HG03045 (cell line): ENCODE data around the gene ST14.
"Not testable (repeated sequence)": the region's sequence is repeated elsewhere in the genome, so short reads cannot be mapped to it uniquely, and the experiment has no call there.

Experiments used
- ATAC-seq: cut with Tn5 transposase; IDR thresholded peaks from one replicate; pipeline ENCODE4 v1.9.1; 2021; ENCODE audit warnings: mild to moderate bottlenecking, moderate library complexity; ENCODE audit not compliant: unreplicated experiment

The ST14 gene

DNA sequence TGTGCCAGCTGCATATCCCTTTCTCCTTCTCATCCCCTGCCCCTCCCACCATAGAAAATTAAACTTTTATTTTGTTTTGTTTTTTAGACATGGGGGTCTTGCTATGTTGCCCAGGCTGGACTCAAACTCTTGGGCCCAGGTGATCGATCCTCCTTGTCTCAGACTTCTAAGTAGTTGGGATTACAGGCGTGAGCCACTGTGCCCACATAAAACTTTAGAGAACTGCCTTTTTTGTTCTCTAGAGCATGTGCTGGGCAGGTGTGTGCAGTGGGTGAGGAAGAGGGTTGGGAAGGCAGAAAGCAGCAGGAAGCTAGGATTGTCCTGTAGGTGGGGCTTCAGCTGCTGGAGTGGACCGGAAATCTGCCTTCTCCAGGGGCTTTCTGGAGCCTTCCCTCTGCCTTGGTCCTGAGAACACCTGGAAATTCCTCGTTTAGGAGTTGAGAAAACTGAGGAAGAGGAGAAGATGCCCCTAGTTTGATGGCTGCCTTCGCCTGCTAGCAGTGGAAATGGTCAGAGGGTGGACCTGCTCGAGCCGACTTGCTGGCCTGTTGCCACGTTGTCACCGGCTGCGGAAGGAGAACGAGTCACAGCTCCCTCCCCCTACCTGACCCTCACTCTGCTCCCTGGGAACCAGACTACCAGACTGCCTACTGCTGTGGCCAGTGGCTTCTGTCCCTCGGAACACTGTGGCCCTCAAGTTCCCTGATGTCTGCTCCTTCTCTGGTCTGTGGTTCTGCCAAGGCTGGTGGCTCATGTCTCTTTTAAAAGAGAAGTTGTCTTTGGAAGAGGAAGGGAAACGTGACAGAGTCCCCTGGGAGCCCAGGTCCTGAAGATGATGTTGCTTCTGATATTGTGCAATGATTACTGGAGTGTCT lies 4.0 kb downstream of the ST14 start:
- no peak for ATAC-seq

DNA sequence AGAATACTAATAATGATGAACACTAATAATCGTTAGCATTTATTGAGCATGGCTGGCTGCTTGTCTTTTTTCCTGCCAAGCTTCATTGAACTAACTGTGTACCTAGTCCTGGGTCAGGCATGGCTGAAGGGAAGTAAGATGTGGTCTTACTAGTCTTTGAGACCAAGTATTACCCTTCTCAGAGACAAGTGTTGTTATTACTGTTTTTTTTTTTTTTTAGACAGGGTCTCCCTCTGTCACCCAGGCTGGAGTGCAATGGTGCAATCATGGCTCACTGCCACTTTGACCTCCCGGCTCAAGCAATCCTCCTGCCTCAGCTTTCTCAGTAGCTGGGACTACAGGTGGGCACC lies 4.6 kb downstream of the ST14 start:
- ATAC-seq = no peak

DNA sequence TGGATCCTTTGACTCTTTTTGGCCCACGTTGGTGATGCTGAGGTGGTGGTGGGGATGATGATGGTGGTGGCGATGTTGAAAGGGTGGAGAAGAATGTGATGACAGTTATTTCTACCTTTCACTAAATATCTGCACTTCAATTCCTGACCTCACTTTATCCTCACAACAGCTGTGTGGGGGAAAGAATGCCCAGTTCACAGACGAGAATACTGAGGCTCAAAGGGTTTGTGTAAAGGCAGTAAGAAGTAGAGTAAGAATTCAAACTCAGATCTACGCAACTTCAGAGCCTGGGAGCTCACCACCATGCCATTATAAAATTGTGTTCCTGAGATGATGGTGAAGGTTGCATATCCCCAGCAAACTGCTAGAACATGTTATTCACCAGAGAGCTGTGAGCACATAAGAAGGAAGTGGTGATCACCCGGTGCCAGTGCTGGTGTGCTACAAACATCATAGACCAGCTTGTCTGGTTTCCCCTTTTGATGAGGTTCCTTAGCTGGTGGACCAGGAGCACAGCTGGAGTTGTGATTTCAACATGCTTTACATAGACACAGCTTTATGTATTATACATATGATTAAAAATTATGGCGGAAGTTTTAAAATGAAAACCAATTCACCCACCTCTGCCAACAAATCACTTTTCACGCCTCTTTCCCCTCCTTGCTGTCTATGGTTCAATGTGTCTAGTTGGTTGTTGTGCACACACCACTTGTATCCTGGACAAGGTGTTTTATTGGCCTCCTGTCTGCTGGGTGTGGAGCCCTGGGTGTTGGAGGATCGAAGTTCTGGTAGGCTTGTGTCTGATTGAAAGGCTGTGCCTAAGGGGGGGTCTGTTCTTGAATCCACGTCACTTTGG lies 6.2 kb downstream of the ST14 start:
- no peak for ATAC-seq

DNA sequence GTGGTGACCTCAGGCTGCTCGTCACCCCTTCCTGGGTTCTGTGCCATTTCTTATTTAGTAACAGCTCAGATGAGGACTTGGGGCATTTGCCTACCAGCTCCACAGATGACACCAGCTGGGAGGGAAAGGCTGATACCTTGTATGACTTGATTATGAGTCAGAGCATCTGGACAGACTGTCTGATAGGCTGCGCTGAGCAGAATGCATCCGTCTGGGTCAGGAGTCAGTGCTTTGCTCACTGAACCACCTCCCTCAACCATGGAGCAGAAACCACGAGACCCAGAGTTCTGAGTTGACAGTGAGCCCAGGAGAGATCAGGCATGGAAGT lies 6.8 kb downstream of the ST14 start:
- ATAC-seq = no peak

DNA sequence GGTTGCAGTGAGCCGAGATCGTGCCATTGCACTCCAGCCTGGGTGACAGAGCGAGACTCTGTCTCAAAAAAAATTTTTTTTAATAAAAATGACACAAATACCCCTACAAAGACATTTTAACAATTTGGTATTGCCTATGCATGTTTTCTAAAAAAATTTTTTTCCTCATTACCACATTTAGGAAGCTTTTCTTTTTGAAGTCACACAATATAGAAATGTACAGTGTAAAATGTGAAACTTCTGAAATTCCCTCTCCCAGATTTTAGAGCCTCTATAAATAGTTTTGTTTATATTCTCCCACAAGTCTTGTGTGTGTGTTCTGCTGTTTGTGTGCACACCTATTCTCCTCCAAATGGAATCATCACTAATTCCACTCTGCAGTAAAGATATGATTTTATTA lies 7.6 kb downstream of the ST14 start:
- ATAC-seq = no peak

DNA sequence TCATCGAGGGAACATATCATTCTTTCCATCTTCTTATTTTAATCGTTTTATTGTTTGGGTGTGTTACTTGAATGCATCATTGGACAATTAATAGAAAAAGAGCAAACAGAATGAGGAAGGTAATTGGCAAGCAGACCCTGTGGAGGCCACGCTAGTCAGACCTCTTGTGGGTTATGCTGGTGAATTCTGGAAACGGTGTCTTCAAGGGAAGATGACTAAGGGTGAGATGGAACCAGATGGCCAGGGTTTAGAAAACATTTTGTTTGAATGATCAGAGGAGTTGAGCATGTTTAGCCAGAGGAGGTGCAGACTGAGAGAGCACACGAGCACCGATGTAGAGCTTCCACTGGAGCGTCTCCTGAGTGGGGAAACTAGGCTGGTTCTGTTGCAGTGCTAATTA lies 8.5 kb downstream of the ST14 start:
- ATAC-seq = no peak

DNA sequence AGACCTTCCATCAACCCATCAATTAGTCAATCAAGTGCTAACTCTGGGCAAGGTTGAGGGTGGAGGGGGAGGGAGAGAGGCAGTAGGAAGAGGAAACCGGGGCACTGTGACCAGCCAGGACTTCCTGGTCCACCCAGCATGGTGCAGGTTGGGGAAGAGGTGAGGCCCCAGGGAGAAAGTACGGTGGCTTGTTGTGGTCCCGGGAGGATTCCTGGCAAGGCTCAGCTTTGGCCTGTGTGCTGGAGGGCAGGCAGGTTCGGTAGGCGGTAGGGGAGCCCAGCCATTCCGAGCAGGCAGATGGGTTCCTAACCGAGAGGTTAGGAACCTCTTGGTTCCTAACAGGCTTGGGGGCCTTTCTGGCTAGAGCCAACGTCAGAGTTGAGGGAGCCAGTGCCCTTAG lies 10.8 kb downstream of the ST14 start:
- no peak for ATAC-seq

DNA sequence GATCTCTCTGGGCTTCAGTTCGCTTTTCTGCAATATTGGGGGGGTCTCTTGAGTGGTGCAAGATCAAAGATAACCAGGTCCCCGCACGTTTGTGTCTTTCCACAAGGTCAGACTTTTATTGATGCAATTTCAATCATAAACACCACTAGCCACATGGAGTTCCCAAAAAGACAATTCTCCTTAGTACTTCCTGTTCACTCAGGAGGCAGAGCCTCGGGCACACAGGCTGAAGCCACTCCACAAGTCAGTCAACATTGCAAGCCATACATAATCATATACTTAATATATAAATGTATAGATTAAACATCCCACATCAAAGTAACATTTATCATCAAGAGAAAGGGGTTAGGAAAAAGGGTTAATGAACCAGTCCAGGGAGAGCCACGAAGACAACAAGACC lies 12.0 kb downstream of the ST14 start:
- no peak for ATAC-seq

DNA sequence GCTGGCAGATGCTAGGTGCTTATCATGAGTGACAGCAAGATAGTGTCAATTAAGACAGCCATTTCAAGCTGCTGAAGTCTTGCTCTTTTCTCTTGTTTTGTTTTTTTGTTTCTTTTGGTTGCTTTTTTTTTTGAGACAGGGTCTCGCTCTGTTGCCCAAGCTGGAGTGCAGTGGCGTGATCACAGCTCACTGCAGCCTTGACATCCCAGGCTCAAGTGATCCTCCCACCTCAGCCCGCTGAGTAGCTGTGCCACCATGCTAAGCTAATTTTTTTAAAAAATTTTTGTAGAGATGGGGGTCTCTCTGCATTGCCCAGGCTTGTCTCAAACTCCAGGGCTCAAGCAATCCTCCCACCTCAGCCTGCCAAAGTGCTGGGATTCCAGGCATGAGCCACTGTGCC lies 12.4 kb downstream of the ST14 start:
- ATAC-seq = not testable (repeated sequence)

DNA sequence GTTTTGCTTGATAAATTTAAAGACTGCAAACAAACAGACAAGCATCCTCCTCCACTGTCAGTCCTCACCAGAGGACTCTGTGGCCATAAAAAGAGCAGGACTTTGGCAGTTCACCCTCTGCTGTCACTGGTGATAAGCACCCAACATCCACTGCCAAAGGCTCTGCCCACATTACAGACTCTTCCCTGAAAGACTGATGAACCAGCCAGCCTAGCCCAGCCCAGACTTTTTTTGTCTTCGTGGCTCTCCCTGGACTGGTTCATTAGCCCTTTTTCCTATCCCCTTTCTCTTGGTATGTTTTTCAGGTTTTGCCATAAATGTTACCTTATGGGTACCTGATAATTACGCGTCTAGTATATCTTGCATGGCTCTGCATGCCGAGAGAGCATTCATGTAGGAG lies 15.1 kb downstream of the ST14 start:
- ATAC-seq = no peak

DNA sequence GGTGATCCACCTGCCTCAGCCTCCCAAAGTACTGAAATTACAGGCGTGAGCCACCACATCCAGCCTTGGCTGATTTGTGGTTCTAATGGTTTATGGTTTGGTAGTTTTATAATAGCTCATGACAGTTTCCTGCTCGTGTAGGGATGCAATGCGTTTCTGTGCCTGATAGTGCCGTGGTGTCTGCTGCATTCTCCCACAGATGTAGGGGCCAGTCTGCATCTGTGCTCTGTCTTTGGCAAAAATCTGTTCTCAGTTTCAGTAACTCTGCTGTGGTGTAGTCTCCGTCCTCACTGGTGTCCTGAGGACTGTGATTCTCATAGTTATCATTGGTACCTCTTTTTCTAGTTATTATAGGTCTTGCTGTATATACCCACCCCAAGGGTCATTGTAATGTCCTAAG lies 16.3 kb downstream of the ST14 start:
- no peak for ATAC-seq

DNA sequence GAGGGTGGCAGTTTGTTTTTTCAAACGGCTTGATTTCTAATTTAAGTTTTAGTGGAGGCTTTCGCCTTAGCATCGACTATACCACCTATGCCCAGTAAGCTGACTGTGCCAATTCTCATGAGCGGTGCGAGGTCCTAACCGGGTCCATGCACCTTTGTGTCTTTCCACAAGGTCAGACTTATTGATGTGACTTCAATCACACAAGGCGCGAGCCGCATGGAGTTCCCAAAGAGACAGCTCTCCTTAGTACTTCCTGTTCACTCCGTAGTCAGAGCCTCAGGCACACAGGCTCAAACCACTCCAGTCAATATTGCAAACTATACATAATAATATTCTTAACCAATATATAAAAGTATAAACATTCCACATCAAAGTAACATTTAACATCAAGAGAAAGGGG lies 18.2 kb downstream of the ST14 start:
- ATAC-seq = no peak

DNA sequence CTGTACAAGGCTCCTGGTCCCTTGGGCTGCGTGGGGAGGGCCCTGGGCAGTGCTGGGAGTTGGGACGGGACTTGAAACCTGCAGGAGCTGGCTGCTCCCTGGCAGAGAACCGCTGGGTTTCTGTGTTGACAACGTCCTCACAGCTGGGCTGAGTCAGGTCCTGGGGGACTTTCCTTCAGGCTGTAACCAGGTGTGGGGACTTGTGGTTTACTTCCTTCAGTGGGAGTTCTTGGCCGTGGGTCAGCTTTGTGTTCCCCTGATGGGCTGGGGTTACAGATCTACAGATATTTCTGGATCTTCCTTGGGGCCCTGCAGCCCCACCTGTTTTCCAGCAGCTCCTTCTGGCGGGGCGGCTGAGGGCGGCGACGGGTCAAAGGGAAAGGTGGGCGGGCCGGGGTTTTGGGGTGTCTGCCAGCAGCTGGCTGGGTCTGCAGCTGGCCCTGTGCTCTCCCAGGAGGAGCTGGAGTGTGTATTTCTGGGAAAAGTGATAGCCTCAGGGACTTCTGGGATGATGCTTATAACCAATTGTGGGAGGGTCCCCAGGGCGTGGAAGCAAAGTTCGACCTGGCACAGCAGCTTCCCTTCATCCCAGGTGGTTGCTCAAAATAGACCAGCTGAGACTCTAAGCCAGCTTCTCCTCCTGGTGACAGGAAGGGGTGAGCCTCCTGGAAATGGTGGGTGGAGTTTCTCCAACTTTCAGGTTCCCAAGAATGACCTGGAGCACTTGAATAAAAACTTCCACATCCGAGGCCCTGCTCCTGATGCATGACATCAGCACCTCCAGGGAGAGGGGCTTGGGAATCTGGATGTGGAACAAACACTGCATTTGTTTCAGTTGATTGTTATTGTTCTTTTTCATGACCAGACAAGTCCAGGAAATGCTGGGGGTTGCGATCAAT lies 19.1 kb downstream of the ST14 start:
- no peak for ATAC-seq

DNA sequence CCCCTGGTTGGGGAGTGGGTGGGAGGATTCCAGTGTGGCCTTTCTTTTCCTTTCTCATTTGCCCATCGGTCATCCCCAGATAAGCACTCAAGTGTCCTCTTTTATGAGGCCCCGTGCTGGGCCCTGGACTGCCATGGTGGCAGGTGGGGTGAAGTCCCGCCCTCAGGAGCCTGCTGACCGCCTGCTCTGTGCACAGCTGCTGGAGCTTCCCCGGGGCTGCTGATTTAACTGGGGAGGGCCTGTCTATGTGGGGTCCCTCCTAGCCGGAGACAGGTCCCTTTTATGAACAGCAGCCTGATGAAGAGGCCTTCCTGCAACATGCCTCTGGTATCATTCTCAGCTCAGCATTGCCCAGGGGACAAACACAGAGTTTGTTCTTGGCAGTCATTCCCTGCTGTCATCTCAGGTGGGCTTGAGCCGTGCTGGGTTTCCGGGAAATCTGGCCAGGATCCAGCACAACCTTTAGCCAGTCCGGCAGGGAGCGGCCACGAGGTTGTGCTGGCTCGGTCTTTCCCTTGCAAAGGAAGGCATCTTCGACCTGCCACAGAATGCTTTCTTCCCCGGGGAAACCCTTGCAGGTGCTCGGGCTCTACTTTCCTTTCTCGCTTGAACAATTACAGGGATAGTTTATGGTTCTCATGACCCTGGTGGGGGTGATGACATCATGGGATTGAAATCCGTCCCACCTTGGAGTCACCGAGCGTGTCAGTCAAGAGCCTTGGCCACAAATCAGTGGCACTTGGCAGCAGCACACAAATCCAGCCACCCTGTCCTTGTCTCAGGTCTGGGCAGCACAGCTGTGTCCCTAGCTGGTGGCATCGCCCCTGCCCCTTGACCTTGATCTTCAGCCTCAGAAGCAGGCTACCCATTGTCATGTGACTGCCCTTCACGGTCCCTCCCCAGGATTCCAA lies 20.1 kb downstream of the ST14 start:
- ATAC-seq = no peak

DNA sequence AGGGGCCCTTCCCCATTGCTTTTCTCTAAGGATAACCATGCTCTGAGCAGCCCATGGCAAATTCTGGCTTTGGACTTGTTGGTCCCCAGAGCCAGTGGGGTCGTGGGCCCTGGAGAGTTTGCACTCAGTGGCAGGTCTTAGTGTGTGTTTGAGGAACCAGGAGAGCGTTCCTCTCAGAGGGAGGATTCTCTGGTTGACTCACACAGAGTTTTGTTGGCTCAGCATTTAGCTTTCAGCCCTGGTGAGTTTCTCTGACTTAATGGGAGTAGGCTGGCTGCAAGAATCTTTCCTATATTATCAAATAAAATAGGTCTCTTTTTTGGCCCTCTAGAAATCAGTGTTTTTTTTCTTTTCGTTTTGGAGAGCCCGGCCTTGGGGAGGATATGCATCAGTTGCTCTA lies 20.9 kb downstream of the ST14 start:
- ATAC-seq = no peak

DNA sequence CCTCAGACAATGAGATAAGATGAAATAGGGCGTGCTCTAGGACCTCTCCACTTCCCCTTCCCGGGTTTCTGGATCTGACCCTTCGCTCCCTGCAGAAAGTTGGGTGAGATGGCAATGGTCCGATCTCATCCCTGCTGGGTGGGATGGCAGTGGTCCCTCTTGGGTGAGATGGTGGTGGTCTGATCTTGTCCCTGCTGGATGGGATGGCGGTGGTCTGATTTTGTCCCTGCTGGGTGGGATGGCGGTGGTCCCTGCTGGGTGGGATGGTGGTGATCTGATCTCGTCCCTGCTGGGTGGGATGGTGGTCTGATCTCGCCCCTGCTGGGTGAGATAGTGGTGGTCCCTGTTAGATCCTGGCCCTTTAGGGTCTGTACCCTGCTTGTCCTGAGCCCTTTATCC lies 21.3 kb downstream of the ST14 start:
- ATAC-seq = no peak

DNA sequence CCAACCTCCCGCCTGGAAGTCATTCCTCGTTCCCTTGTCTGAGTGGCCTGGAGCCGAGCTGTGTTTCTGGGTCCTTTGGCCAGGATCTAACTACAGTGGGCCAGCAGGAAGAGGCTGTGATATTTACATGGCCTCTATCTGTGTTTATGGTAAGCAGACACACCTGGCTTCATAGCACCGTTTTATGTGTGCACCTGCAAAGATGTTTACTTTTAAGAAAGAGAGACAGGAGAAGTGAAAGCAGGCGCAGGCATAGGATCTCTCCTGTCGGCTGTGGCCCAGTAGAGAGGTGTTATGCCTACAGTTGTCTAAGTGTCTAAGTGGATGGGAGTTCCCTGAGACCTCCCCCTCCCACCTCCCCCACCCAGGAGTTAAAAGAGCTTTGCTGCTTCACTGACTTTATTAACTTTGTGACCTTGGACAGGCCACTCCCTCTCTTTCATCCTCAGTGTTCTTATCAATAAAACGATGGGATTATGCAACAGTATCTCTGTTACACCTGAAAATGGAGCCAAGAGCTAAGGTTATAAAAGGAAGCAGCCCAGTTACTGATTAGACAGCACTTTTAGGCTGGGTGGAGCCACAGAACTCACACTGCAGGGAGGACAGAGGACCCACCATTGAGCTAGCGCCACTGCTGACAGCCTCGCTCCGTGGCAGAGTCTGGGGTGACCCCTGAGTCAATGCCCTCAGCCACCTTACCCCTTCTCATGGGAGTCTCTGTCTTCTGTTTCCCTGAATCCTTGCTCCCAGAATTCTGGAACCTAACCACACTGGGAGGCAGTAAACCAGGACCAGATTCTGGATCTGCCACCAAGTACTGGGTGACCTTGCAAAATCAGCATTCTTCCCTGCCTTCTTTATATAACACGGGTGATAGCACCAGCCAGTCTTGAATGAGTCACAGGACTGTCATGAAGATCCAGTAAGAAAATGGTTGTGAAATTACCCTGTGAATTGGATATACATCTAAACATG lies 22.0 kb downstream of the ST14 start:
- no peak for ATAC-seq

DNA sequence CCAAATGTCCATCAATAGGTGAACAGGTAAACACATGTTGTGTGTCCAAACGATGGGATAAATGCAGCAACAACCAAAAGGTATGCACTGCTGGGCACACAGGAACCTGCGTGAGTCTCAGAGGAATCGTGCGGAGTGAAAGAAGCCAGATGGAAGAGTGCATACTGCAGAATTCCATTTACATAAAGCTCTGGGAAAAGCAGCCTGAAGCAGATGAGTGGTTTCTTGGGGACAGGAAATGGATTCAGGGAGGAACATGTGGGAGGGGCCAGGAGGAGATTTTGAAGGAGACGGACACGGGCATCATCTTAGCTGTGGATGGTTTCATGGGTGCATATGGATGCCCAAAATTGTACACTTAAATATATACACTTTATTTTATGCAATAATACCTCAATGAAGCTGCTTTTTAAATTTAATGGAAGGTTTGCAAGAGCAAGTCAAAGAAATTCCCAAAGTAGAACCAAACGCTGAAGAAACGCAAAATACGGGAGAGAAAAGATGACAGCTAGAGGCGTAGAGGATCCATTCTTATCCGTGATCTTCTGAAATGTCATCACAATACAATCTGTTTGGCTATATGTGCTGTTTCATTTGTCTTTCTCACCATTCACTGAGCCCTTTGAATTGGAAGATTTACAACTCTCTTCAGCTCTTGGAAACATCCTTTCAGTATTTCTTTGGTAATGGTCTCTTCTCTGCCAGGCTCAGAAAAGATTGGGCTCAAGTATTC lies 24.5 kb downstream of the ST14 start:
- no peak for ATAC-seq

DNA sequence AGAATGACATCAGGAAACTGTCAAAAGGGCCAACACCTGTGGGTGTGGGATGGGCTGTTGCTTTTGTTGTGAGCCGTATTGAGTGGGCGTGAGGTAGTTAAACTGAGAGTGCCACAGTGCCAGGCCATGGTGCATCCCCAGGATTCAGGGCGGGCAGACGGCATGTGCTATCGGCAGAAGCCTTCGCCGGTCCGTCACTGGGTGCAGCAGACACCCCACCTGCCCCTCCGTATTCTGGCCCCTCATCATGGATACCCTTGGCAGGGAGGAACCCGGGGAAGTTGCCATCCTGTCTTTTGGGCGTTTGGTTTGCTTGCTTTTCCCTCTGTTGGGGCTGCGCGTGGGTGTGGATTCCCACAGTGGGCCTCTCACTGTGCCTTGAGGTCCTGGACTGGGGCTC lies 27.5 kb downstream of the ST14 start:
- ATAC-seq = no peak
